Esophagus squamous epithelium (tissue), 4 donors: ENCODE measurements around the gene YARS2.

Experiments
- POLR2A ChIP-seq, 4 donors: fragments of 450-650 bp; IDR thresholded peaks; one replicate each; pipeline ENCODE4 v1.6.1; 2017; ENCODE audit warnings: antibody characterized with exemption in 4 of 4, mild to moderate bottlenecking in 4 of 4, moderate library complexity in 3 of 4
- TF ChIP-seq, protein P1 (sequence below), 6 experiments: fragments of 450-650 bp in 4 of 6; fragments of 200-600 bp in 2 of 6; sonication (generic) in 2 of 6; IDR thresholded peaks; one replicate each; pipeline ENCODE4 v1.5.1; 2016 to 2019; ENCODE audit warnings: antibody characterized with exemption in 6 of 6, mild to moderate bottlenecking in 4 of 6, moderate library complexity in 4 of 6

DNA sequence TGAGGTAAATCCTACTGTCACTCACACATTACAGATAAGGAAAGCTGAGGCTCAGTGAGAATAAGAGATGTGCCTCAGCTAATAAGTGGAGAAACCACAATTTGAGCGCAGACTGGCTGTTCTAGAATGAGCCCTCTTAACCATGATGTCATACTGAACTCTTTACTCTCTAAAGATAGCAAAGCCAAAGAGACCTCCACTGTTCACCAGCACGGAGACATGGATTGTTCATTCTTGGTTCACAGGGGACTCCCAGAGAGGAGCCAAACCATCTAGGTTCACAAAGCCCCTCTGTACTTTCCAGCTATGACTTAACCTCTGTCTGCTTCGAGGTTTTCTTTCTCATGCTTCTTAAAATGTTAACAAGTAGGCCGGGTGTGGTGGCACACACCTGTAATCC lies 32.7 kb upstream of the YARS2 start:
- TF ChIP-seq, protein P1, sequence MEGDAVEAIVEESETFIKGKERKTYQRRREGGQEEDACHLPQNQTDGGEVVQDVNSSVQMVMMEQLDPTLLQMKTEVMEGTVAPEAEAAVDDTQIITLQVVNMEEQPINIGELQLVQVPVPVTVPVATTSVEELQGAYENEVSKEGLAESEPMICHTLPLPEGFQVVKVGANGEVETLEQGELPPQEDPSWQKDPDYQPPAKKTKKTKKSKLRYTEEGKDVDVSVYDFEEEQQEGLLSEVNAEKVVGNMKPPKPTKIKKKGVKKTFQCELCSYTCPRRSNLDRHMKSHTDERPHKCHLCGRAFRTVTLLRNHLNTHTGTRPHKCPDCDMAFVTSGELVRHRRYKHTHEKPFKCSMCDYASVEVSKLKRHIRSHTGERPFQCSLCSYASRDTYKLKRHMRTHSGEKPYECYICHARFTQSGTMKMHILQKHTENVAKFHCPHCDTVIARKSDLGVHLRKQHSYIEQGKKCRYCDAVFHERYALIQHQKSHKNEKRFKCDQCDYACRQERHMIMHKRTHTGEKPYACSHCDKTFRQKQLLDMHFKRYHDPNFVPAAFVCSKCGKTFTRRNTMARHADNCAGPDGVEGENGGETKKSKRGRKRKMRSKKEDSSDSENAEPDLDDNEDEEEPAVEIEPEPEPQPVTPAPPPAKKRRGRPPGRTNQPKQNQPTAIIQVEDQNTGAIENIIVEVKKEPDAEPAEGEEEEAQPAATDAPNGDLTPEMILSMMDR (IDR thresholded peaks at IDR 0.05), result no peak
- no peak for TF ChIP-seq POLR2A (IDR thresholded peaks at IDR 0.05)
